WTC11 (cell line): ENCODE measurements around the gene TIMM17B. TPM values are rescaled to one million over a fixed set of nuclear protein-coding genes. Genes with fewer than 3 reads are reported as not detected.

Experiments used
- ATAC-seq: fragments of 200-7000 bp; cut with Tn5 transposase; 2 replicates; pipeline ENCODE4 v1.10.0; 2021; ENCODE audit warnings: mild to moderate bottlenecking, moderate library complexity
- CTCF ChIA-PET: fragments of 300-600 bp; sonication (Branson Sonifier 250); formaldehyde crosslinking; loops from one replicate; lab custom pipeline; 2021; ENCODE audit warnings: antibody characterized with exemption; lab: Charles Lee
- POLR2A ChIA-PET: fragments of 350-600 bp; sonication (Branson Sonifier 250); formaldehyde crosslinking; loops from one replicate; lab custom pipeline; 2021; ENCODE audit warnings: antibody characterized with exemption; lab: Charles Lee
- DNase-seq: peaks from one replicate; pipeline ENCODE4 v3.0.0; 2021; ENCODE audit warnings: low spot score
- H3K27ac Mint-ChIP-seq: 2 replicates; pipeline ENCODE4 v1.8.0; 2021; ENCODE audit warnings: mixed read lengths
- H3K27me3 Mint-ChIP-seq: 2 replicates; pipeline ENCODE4 v1.8.0; 2021; ENCODE audit warnings: low read depth, mild to moderate bottlenecking, moderate library complexity, mixed read lengths
- H3K36me3 Mint-ChIP-seq: 2 replicates; pipeline ENCODE4 v1.8.0; 2021; ENCODE audit warnings: mixed read lengths
- H3K4me1 Mint-ChIP-seq: 2 replicates; pipeline ENCODE4 v1.8.0; 2022; ENCODE audit warnings: mixed read lengths
- H3K4me3 Mint-ChIP-seq: 2 replicates; pipeline ENCODE4 v1.8.0; 2021; ENCODE audit warnings: mild to moderate bottlenecking, moderate library complexity, mixed read lengths
- H3K9me3 Mint-ChIP-seq: 2 replicates; pipeline ENCODE4 v1.8.0; 2021; ENCODE audit warnings: mixed read lengths
- AR ChIP-seq: fragments of 250-450 bp; sonication (Bioruptor Pico); IDR thresholded peaks from 2 replicates; pipeline ENCODE4 v1.9.0; 2021; ENCODE audit warnings: mild to moderate bottlenecking
- ATF1 ChIP-seq: sonication (generic); formaldehyde crosslinking; IDR thresholded peaks from 2 replicates; pipeline ENCODE4 v1.8.1; 2023; ENCODE audit warnings: mild to moderate bottlenecking, moderate library complexity, missing genetic modification reagents
- ATF2 ChIP-seq: sonication (generic); formaldehyde crosslinking; IDR thresholded peaks from 2 replicates; pipeline ENCODE4 v1.8.1; 2022; ENCODE audit warnings: low read depth, missing genetic modification reagents, borderline replicate concordance
- CBFB ChIP-seq: sonication (generic); formaldehyde crosslinking; IDR thresholded peaks from 2 replicates; pipeline ENCODE4 v1.8.1; 2022; ENCODE audit warnings: mild to moderate bottlenecking, low read depth, missing genetic modification reagents
- E2F1 ChIP-seq: sonication (generic); formaldehyde crosslinking; IDR thresholded peaks from 2 replicates; pipeline ENCODE4 v1.8.0; 2022; ENCODE audit warnings: mild to moderate bottlenecking, missing genetic modification reagents
- E2F5 ChIP-seq: sonication (generic); formaldehyde crosslinking; IDR thresholded peaks from 2 replicates; pipeline ENCODE4 v1.8.1; 2022; ENCODE audit warnings: mild to moderate bottlenecking, moderate library complexity, missing genetic modification reagents
- IRF1 ChIP-seq: sonication (generic); formaldehyde crosslinking; IDR thresholded peaks from 2 replicates; pipeline ENCODE4 v1.8.0; 2023; ENCODE audit warnings: missing genetic modification reagents
- MLX ChIP-seq: sonication (generic); formaldehyde crosslinking; IDR thresholded peaks from 2 replicates; pipeline ENCODE4 v1.8.1; 2023; ENCODE audit warnings: mild to moderate bottlenecking, missing genetic modification reagents, moderate library complexity
- MYBL2 ChIP-seq: sonication (generic); formaldehyde crosslinking; IDR thresholded peaks from 2 replicates; pipeline ENCODE4 v1.8.1; 2023; ENCODE audit warnings: mild to moderate bottlenecking, moderate library complexity, missing genetic modification reagents
- NFE2L1 ChIP-seq: sonication (generic); formaldehyde crosslinking; IDR thresholded peaks from 2 replicates; pipeline ENCODE4 v1.8.1; 2023; ENCODE audit warnings: missing genetic modification reagents
- NFYB ChIP-seq: sonication (generic); formaldehyde crosslinking; conservative IDR thresholded peaks from 2 replicates; pipeline ENCODE4 v1.8.0; 2022; ENCODE audit warnings: low read depth, missing genetic modification reagents
- NR2C2 ChIP-seq: sonication (generic); formaldehyde crosslinking; IDR thresholded peaks from 2 replicates; pipeline ENCODE4 v1.8.0; 2022; ENCODE audit warnings: mild to moderate bottlenecking, missing genetic modification reagents
- PREB ChIP-seq: sonication (generic); formaldehyde crosslinking; IDR thresholded peaks from 2 replicates; pipeline ENCODE4 v1.8.1; 2022; ENCODE audit warnings: mild to moderate bottlenecking, missing genetic modification reagents, moderate library complexity, borderline replicate concordance
- RORB ChIP-seq: fragments of 250-450 bp; sonication (Bioruptor Pico); IDR thresholded peaks from 2 replicates; pipeline ENCODE4 v1.9.0; 2021; ENCODE audit warnings: mild to moderate bottlenecking
- SP1 ChIP-seq: sonication (generic); formaldehyde crosslinking; conservative IDR thresholded peaks from 2 replicates; pipeline ENCODE4 v1.8.1; 2022; ENCODE audit warnings: missing genetic modification reagents
- TEAD1 ChIP-seq: sonication (generic); formaldehyde crosslinking; IDR thresholded peaks from 2 replicates; pipeline ENCODE4 v1.8.0; 2022; ENCODE audit warnings: mild to moderate bottlenecking, missing genetic modification reagents
- USF1 ChIP-seq: sonication (generic); formaldehyde crosslinking; IDR thresholded peaks from 2 replicates; pipeline ENCODE4 v1.8.0; 2022; ENCODE audit warnings: mild to moderate bottlenecking, missing genetic modification reagents
- USF2 ChIP-seq: sonication (generic); formaldehyde crosslinking; IDR thresholded peaks from 2 replicates; pipeline ENCODE4 v1.8.1; 2023; ENCODE audit warnings: mild to moderate bottlenecking, missing genetic modification reagents, moderate library complexity
- ZNF317 ChIP-seq: sonication (generic); formaldehyde crosslinking; IDR thresholded peaks from 2 replicates; pipeline ENCODE4 v1.8.1; 2023; ENCODE audit warnings: low read depth, mild to moderate bottlenecking, moderate library complexity, missing genetic modification reagents, borderline replicate concordance
- ZNF396 ChIP-seq: fragments of 250-450 bp; sonication (Bioruptor Pico); IDR thresholded peaks from 2 replicates; pipeline ENCODE4 v1.8.0; 2021; ENCODE audit warnings: mild to moderate bottlenecking, moderate library complexity, borderline replicate concordance
- ZNF416 ChIP-seq: fragments of 250-450 bp; sonication (Bioruptor Pico); IDR thresholded peaks from 2 replicates; pipeline ENCODE4 v1.9.0; 2021; ENCODE audit warnings: mild to moderate bottlenecking, inconsistent platforms
- ZNF425 ChIP-seq: fragments of 250-450 bp; sonication (Bioruptor Pico); conservative IDR thresholded peaks from 2 replicates; pipeline ENCODE4 v1.9.0; 2021; ENCODE audit warnings: mild to moderate bottlenecking
- total RNA-seq: library from RNA; stranded (reverse); gene quantifications from 3 replicates; pipeline ENCODE4 v1.2.3, GENCODE V29; 2021

Gene TIMM17B
- total RNA-seq, 1 experiment from 2014 or later = 99.6 TPM

- no peak for TF ChIP-seq E2F1 (CRISPR knock-in tag)
- no peak for TF ChIP-seq NFE2L1 (CRISPR knock-in tag)
- no peak for TF ChIP-seq E2F5 (CRISPR knock-in tag)
- TF ChIP-seq ZNF396 (CRISPR knock-in tag) = no peak
- no peak for TF ChIP-seq CBFB (CRISPR knock-in tag)
Measured at GRCh38 chrX:48909703-48910294, 12.2 kb upstream of the TIMM17B start (continued).

- ATAC-seq = no peak
- Mint-ChIP-seq H3K9me3 (no peaks in the 10 kb centered on the region), H3K27me3 (no peaks in the 10 kb centered on the region), H3K36me3 (peaks cover 15% of the 10 kb centered on the region), H3K4me3 (no peak overlapping the region), H3K27ac (no peak overlapping the region), H3K4me1 (peaks cover 12% of the 10 kb centered on the region)
- POLR2A ChIA-PET = no interaction called here
- CTCF ChIA-PET = no interaction called here
- no peak for TF ChIP-seq MYBL2 (CRISPR knock-in tag)
- TF ChIP-seq ATF2 (CRISPR knock-in tag) = no peak
- no peak for TF ChIP-seq ATF1 (CRISPR knock-in tag)
- no peak for TF ChIP-seq PREB (CRISPR knock-in tag)
- no peak for TF ChIP-seq SP1 (CRISPR knock-in tag)
- TF ChIP-seq MLX (CRISPR knock-in tag) = no peak
- TF ChIP-seq TEAD1 = no peak
- no peak for TF ChIP-seq NFYB (CRISPR knock-in tag)
- no peak for TF ChIP-seq IRF1
- no peak for TF ChIP-seq ZNF416
- TF ChIP-seq USF1 (CRISPR knock-in tag) = no peak
- no peak for TF ChIP-seq NR2C2 (CRISPR knock-in tag)
- no peak for TF ChIP-seq ZNF425 (CRISPR knock-in tag)
- TF ChIP-seq ZNF317 (CRISPR knock-in tag) = no peak
- no peak for TF ChIP-seq USF2 (CRISPR knock-in tag)
- TF ChIP-seq AR (CRISPR knock-in tag) = no peak
- no peak for TF ChIP-seq RORB (CRISPR knock-in tag)
- TF ChIP-seq E2F1 (CRISPR knock-in tag) = no peak
- no peak for DNase-seq
Measured at GRCh38 chrX:48908600-48908999, 11.0 kb upstream of the TIMM17B start.
